Measurements from ENCODE around the gene PTPRG.

The PTPRG gene

GRCh38 chr3:62228467-62228866 lies 667.1 kb downstream of the PTPRG start:
- no peak for DNase-seq (ENCODE audit: low read depth)
- TF ChIP-seq, protein P1, sequence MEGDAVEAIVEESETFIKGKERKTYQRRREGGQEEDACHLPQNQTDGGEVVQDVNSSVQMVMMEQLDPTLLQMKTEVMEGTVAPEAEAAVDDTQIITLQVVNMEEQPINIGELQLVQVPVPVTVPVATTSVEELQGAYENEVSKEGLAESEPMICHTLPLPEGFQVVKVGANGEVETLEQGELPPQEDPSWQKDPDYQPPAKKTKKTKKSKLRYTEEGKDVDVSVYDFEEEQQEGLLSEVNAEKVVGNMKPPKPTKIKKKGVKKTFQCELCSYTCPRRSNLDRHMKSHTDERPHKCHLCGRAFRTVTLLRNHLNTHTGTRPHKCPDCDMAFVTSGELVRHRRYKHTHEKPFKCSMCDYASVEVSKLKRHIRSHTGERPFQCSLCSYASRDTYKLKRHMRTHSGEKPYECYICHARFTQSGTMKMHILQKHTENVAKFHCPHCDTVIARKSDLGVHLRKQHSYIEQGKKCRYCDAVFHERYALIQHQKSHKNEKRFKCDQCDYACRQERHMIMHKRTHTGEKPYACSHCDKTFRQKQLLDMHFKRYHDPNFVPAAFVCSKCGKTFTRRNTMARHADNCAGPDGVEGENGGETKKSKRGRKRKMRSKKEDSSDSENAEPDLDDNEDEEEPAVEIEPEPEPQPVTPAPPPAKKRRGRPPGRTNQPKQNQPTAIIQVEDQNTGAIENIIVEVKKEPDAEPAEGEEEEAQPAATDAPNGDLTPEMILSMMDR (conservative IDR thresholded peaks at IDR 0.05; ENCODE audit: low read depth, low read length) = no peak

GRCh38 chr3:62229211-62229610 lies 667.8 kb downstream of the PTPRG start:
- no peak for DNase-seq (ENCODE audit: low read depth)
- H3K4me3 ChIP-seq (ENCODE audit: low read length) = no peak overlapping the region
- TF ChIP-seq, protein P1 (conservative IDR thresholded peaks at IDR 0.05; ENCODE audit: low read depth, low read length) = no peak

More at GRCh38 chr3:62228467-62228866, 667.1 kb downstream of the PTPRG start:
- no peak overlapping the region for H3K4me3 ChIP-seq (ENCODE audit: low read length)

DNA sequence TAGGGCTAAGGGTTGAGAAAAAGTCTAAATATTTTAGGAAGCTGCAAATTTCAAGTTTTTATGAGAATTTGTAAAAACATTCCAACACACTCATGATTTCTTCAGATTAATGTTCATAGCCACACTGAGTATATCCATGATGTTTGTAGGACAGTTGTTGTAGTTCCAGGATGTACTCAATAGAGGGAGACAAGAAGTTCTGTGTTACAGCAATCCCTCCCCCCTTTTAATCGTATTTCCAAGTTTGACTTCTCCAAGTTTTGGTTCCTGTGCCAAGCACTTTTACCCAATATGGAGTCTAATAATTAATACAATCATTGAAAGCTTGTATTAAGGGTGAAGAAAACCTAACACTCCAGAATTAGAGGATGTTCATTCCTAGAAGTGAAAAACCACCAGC lies 668.5 kb downstream of the PTPRG start:
- H3K4me3 ChIP-seq (ENCODE audit: low read length) = no peak overlapping the region
- TF ChIP-seq, protein P1 (conservative IDR thresholded peaks at IDR 0.05; ENCODE audit: low read depth, low read length) = peak; percentile 43
- no peak for DNase-seq (ENCODE audit: low read depth)

GRCh38 chr3:62233065-62233464 lies 671.7 kb downstream of the PTPRG start:
- TF ChIP-seq, protein P1 (conservative IDR thresholded peaks at IDR 0.05; ENCODE audit: low read depth, low read length) = no peak
- no peak for DNase-seq (ENCODE audit: low read depth)
- H3K4me3 ChIP-seq (ENCODE audit: low read length) = no peak overlapping the region

DNA sequence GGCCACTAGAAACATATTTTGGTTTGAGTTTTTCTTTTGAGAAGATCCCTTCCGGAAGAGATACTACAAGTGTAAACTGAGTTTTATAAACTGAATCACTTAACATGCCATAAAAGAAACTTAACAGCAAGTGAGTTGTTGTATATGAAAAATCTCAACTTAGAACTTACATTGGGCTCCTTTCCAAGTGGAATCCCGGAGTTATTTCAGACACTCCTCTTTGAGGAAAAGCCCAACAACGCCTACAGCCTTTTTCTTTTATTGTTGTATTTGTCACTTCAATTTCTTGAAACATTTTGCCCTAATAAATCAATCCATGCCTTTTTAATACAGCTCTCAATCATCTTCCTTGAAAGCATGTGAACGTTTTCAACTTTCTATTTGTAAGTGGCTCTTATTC lies 674.6 kb downstream of the PTPRG start:
- no peak for DNase-seq (ENCODE audit: low read depth)
- H3K4me3 ChIP-seq (ENCODE audit: low read length) = no peak overlapping the region
- TF ChIP-seq, protein P1 (conservative IDR thresholded peaks at IDR 0.05; ENCODE audit: low read depth, low read length) = no peak

GRCh38 chr3:62237286-62237948 lies 676.0 kb downstream of the PTPRG start:
- DNase-seq (ENCODE audit: low read depth) = no peak
- TF ChIP-seq, protein P1 (conservative IDR thresholded peaks at IDR 0.05; ENCODE audit: low read depth, low read length) = no peak
- H3K4me3 ChIP-seq (ENCODE audit: low read length) = no peak overlapping the region

DNA sequence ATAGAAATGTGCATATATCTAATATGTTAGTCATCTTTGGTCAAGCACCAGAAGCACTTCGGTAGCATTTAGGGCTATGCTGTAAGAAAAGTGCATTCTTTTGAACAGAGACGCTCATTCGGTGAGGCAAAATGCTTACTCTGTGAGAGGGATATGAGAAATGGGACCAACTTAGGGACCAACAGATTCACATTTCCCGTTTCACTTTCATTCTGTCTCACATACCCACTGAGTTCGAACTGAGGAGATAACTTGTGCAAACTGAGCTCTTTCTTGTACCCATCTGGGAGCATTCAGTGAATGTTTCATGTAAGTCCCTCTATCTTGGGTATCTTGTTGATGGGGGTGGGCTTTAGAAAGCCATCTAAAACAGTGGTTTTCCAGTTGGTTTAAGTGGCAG lies 676.6 kb downstream of the PTPRG start:
- DNase-seq (ENCODE audit: low read depth) = no peak
- H3K4me3 ChIP-seq (ENCODE audit: low read length) = no peak overlapping the region
- TF ChIP-seq, protein P1 (conservative IDR thresholded peaks at IDR 0.05; ENCODE audit: low read depth, low read length) = no peak
